Erythroblast (primary cell): ENCODE results near the gene PTCH1.

ENCODE experiments used
- GATA1 ChIP-seq: IDR thresholded peaks from 2 replicates; pipeline ENCODE4 v1.6.1; 2011; ENCODE audit warnings: low read depth, mild to moderate bottlenecking, control low read depth, low read length, moderate library complexity
- POLR2A ChIP-seq: IDR thresholded peaks from 2 replicates; pipeline ENCODE4 v1.6.1; 2011; ENCODE audit warnings: mild to moderate bottlenecking, low read length

DNA sequence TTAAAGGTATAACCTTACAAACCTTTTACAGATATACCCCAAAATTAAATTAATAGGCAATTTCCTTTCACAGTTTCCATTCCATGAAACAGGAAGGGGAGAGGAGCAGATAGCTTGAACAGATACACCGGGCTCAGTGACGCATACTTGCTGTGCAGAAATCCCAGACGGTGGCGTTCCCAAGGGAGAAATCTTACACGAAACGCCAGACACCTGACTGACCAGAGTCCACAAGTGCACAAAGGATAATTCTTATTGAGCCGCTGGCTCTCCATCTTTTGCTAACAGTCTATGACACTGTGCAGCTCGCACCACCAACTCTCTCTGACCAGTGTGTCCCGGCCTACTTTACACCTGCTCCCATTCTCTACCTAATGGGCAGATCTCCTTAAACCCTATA is 37.4 kb downstream of the PTCH1 start:
- no peak for TF ChIP-seq POLR2A
- no peak for TF ChIP-seq GATA1
